ENCODE results near the gene CDA. TPM values are rescaled to one million over a fixed set of nuclear protein-coding genes. Genes with fewer than 3 reads are reported as not detected.

Gene CDA
- total and polyA plus RNA-seq, 9 of the 15 experiments (the other 6 are each of a cell fraction or from before 2014, with no cell fraction given): not detected

DNA sequence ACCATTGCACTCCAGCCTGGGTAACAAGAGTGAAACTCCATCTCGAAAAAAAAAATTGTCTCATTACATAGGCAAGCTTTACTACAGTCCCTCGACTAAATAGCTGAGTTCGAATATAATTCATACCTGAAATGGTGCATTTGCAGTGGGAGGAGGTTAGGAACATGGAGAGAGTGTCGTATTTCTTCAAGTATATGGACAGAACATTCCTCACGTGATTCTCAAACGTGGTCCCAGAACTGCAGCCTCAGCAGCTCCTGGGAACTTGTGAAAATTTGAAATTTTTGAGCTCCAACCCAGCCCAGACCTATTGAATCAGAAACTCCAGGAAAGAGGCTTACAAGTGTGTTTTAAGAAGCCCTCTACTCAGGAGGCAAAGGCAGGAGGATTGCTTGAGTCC, 7.2 kb downstream of the CDA start:
- no peak overlapping the region for H3K27ac ChIP-seq (ENCODE audit: extremely low read depth, low read depth, low read length)
- under 1% methylated on average over 6 of the region's 6 CpGs for WGBS (ENCODE audit: insufficient coverage, low coverage, missing lambda C conversion rate)
- H3K4me3 ChIP-seq: no peak overlapping the region
- H2AFZ ChIP-seq (ENCODE audit: low read depth, low read length): no peak overlapping the region
- no peaks in the 10 kb centered on the region for H3K9me3 ChIP-seq (replicated peaks; ENCODE audit: control insufficient read depth, insufficient read depth, low read depth, low read length)
- in situ Hi-C loops (cut with MboI) (no loop called here), intact Hi-C loops (cut with micrococcal nuclease) (no loop called here)
- no peaks in the 10 kb centered on the region for H3K36me3 ChIP-seq (ENCODE audit: control insufficient read depth, insufficient read depth, low read length)
- POLR2A ChIA-PET: interaction anchor here (1.1 to 1.5 kb wide), 3 partner anchors 11 to 22 kb away, joined by 3 to 4 read pairs (median 4); no protein-coding TSS in a partner anchor
- no peak overlapping the region for H3K4me2 ChIP-seq (ENCODE audit: insufficient read depth, low read length)
- H3K4me1 ChIP-seq (replicated peaks in 1 of 2; ENCODE audit: control insufficient read depth in 2 of 2, insufficient read depth in 2 of 2, low read length in 2 of 2): no peaks in the 10 kb centered on the region
- H3K9me1 ChIP-seq (ENCODE audit: control insufficient read depth, insufficient read depth, low read length): no peaks in the 10 kb centered on the region
- H4K20me1 ChIP-seq (replicated peaks; ENCODE audit: control insufficient read depth, insufficient read depth, low read length): 0 out of 2 replicates have a peak, but pooled peaks cover 3% of the 10 kb centered on the region
- H3K79me2 ChIP-seq (ENCODE audit: control insufficient read depth, insufficient read depth, low read length): no peaks in the 10 kb centered on the region
- BruUV-seq (replicated peaks): no TSS peak
- no peak for FAIRE-seq
- CTCF ChIA-PET (ENCODE audit: low intra/inter-chr PET ratio): no interaction called here
- no peak for DNase-seq (ENCODE audit: extremely low read depth in 1 of 4, low spot score in 3 of 4)
- H3K9ac ChIP-seq (ENCODE audit: insufficient read depth in 1 of 2, low read depth in 2 of 2, low read length in 2 of 2): no peak overlapping the region
- peaks cover 28 to 45% of the 10 kb centered on the region in 2 experiments for H3K27me3 ChIP-seq (ENCODE audit: control insufficient read depth in 2 of 2, insufficient read depth in 2 of 2, low read length in 2 of 2)
- TF ChIP-seq ZNF316 (IDR thresholded peaks at IDR 0.05) (0 out of 2 replicates have a peak, but pooled peaks have one; percentile 21), BHLHE40 (IDR thresholded peaks at IDR 0.05; ENCODE audit: low read length) (0 out of 2 replicates have a peak, but pooled peaks have one; percentile 32), MAFG (tag; conservative IDR thresholded peaks at IDR 0.05) (0 out of 2 replicates have a peak, but pooled peaks have one; percentile 9), USF2 (CRISPR knock-in tag; IDR thresholded peaks at IDR 0.05) (peak; percentile 36), NCOA4 (IDR thresholded peaks at IDR 0.05; ENCODE audit: partially characterized antibody) (no peak), C11orf30 (IDR thresholded peaks at IDR 0.05; ENCODE audit: low read depth) (0 out of 2 replicates have a peak, but pooled peaks have one; percentile 14), RAD51 (IDR thresholded peaks at IDR 0.05; ENCODE audit: borderline replicate concordance, low read depth) (no peak)
- TF ChIP-seq, protein P1, sequence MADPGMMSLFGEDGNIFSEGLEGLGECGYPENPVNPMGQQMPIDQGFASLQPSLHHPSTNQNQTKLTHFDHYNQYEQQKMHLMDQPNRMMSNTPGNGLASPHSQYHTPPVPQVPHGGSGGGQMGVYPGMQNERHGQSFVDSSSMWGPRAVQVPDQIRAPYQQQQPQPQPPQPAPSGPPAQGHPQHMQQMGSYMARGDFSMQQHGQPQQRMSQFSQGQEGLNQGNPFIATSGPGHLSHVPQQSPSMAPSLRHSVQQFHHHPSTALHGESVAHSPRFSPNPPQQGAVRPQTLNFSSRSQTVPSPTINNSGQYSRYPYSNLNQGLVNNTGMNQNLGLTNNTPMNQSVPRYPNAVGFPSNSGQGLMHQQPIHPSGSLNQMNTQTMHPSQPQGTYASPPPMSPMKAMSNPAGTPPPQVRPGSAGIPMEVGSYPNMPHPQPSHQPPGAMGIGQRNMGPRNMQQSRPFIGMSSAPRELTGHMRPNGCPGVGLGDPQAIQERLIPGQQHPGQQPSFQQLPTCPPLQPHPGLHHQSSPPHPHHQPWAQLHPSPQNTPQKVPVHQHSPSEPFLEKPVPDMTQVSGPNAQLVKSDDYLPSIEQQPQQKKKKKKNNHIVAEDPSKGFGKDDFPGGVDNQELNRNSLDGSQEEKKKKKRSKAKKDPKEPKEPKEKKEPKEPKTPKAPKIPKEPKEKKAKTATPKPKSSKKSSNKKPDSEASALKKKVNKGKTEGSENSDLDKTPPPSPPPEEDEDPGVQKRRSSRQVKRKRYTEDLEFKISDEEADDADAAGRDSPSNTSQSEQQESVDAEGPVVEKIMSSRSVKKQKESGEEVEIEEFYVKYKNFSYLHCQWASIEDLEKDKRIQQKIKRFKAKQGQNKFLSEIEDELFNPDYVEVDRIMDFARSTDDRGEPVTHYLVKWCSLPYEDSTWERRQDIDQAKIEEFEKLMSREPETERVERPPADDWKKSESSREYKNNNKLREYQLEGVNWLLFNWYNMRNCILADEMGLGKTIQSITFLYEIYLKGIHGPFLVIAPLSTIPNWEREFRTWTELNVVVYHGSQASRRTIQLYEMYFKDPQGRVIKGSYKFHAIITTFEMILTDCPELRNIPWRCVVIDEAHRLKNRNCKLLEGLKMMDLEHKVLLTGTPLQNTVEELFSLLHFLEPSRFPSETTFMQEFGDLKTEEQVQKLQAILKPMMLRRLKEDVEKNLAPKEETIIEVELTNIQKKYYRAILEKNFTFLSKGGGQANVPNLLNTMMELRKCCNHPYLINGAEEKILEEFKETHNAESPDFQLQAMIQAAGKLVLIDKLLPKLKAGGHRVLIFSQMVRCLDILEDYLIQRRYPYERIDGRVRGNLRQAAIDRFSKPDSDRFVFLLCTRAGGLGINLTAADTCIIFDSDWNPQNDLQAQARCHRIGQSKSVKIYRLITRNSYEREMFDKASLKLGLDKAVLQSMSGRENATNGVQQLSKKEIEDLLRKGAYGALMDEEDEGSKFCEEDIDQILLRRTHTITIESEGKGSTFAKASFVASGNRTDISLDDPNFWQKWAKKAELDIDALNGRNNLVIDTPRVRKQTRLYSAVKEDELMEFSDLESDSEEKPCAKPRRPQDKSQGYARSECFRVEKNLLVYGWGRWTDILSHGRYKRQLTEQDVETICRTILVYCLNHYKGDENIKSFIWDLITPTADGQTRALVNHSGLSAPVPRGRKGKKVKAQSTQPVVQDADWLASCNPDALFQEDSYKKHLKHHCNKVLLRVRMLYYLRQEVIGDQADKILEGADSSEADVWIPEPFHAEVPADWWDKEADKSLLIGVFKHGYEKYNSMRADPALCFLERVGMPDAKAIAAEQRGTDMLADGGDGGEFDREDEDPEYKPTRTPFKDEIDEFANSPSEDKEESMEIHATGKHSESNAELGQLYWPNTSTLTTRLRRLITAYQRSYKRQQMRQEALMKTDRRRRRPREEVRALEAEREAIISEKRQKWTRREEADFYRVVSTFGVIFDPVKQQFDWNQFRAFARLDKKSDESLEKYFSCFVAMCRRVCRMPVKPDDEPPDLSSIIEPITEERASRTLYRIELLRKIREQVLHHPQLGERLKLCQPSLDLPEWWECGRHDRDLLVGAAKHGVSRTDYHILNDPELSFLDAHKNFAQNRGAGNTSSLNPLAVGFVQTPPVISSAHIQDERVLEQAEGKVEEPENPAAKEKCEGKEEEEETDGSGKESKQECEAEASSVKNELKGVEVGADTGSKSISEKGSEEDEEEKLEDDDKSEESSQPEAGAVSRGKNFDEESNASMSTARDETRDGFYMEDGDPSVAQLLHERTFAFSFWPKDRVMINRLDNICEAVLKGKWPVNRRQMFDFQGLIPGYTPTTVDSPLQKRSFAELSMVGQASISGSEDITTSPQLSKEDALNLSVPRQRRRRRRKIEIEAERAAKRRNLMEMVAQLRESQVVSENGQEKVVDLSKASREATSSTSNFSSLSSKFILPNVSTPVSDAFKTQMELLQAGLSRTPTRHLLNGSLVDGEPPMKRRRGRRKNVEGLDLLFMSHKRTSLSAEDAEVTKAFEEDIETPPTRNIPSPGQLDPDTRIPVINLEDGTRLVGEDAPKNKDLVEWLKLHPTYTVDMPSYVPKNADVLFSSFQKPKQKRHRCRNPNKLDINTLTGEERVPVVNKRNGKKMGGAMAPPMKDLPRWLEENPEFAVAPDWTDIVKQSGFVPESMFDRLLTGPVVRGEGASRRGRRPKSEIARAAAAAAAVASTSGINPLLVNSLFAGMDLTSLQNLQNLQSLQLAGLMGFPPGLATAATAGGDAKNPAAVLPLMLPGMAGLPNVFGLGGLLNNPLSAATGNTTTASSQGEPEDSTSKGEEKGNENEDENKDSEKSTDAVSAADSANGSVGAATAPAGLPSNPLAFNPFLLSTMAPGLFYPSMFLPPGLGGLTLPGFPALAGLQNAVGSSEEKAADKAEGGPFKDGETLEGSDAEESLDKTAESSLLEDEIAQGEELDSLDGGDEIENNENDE (IDR thresholded peaks at IDR 0.05; ENCODE audit: low read depth, low read length): peak; percentile 75
- ATAC-seq: no peak
